Measurements from ENCODE around the gene SLC52A1.

DNA sequence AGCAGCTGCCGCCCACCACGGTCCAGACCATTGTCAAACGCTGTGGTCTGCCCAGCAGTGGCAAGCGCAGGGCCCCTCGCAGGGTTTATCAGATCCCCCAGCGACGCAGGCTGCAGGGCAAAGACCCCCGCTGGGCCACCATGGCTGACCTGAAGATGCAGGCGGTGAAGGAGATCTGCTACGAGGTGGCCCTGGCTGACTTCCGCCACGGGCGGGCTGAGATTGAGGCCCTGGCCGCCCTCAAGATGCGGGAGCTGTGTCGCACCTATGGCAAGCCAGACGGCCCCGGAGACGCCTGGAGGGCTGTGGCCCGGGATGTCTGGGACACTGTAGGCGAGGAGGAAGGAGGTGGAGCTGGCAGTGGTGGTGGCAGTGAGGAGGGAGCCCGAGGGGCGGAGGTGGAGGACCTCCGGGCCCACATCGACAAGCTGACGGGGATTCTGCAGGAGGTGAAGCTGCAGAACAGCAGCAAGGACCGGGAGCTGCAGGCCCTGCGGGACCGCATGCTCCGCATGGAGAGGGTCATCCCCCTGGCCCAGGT, 13.0 kb downstream of the SLC52A1 start:
- TF ChIP-seq MYC (IDR thresholded peaks at IDR 0.05; ENCODE audit: borderline replicate concordance, low read length) (no peak), EP300 (IDR thresholded peaks at IDR 0.05) (no peak), MAZ (IDR thresholded peaks at IDR 0.05; ENCODE audit: borderline replicate concordance, low read depth, low read length) (no peak), CBX2 (IDR thresholded peaks at IDR 0.05; ENCODE audit: borderline replicate concordance, low read depth) (no peak), CTCF (IDR thresholded peaks at IDR 0.05) (no peak), HOXB13 (CRISPR knock-in tag; IDR thresholded peaks at IDR 0.05; ENCODE audit: low read depth) (no peak)
